COLO668 (cell line): ENCODE results near the gene SLC47A2.
"Not testable (repeated sequence)": the region's sequence is repeated elsewhere in the genome, so short reads cannot be mapped to it uniquely, and the experiment has no call there.

ENCODE experiments used
- DNase-seq: peaks from one replicate; lab custom pipeline; 2025; ENCODE audit not compliant: unreplicated experiment; lab: John Stamatoyannopoulos, UW

Gene SLC47A2

DNA sequence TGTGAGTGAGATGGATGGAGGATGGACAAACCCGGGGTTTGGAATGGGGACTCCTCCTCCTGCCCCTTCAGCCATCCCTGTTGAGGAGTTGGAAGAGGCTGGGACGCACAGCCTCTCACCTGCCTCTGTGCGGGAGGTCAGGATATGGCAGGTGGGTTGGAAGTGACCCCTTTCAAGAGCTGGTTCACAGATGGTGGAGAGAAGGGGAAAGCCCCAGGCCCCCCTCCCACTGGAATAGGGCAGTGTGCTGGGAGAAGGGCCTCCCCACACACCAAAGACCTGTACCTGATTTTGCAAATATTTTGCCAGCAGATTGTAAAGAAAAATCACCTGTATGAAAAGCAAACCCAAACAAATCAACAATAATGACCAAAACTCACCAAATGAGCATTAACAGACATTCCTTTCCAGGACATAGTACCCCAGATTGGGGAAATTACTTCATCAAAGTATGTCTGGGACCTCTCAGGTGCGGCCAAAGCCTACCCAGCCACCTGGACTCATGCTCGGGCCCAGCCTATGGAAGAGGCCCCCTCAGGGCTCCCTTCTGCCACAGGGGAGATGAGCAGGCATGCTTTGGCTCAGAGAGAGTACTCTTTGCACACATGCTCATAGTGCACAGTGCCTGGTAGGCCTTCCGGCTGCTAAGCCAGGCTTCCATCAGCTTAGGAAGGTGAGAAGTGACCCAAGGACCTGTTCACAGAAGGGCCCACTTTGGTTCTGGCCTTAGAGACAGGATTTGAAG, 7.8 kb downstream of the SLC47A2 start:
- DNase-seq: no peak

DNA sequence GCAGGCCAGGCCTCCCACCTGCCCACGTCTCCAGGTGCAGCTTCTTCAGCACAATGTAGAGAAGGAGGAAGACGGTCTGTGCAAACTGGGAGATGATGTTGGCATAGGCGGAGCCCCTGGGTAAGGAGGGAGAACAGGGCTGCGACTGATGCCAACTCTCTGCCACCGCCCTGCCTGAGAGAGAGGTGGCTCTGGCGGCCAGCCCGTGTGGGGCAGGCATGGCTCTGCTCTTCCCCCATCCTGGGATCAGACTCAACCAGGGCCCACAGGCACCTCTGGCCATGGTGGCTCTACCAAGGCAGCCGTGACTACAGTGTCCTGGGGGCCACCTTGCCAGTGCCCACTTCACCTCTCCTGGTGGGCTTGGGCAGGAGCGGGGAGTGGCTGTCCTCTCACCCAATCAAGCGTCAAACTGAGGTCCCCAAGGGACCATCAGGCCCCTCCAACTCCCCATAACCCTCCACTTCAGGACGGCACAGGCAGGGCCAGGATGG, 8.6 kb downstream of the SLC47A2 start:
- DNase-seq: no peak

DNA sequence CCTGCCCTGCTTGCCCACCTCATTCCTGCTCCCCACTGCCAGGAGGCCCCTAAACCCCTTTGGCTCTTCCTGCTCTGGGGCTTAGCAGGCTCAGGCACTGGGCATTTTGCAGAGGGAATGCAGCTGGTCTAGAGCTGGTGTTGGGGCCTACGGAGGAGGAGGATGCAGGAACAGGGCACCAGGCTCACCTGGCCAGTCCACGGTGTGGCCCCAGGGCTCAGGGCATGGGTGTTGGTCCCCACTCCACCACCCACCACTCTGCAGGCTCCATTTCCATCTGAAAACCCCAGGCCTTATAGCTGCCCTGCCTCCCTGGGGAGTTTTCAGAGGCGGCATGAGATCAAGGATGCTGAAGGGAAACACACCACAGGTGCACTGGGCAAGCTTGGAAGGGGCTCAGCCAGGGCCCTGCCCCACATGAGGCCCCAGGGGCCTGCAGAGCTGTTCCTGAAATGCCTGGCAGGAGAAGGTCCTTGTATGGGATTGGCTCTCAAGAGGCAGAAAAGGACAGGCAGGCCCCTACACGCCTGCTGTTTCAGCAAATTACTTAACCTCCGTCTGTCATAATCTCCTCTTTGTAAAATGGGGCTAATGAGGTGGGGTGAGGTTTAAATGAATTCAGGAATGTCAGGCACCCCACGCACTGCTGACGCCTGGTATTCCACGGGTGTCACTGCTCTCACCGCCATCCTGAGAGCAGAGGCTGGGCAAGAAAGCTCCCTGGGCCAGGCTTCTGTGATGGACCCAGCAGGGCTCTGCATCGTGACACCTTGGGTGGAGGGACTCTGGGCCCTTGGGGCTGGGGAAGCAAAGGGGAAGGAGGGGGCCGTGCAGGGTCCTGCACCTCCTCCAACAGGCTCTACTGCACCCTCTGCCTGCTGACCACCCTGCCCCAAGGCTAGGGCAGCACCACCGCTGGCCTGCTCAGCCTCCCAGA, 9.3 kb downstream of the SLC47A2 start:
- peak; percentile 23 for DNase-seq

DNA sequence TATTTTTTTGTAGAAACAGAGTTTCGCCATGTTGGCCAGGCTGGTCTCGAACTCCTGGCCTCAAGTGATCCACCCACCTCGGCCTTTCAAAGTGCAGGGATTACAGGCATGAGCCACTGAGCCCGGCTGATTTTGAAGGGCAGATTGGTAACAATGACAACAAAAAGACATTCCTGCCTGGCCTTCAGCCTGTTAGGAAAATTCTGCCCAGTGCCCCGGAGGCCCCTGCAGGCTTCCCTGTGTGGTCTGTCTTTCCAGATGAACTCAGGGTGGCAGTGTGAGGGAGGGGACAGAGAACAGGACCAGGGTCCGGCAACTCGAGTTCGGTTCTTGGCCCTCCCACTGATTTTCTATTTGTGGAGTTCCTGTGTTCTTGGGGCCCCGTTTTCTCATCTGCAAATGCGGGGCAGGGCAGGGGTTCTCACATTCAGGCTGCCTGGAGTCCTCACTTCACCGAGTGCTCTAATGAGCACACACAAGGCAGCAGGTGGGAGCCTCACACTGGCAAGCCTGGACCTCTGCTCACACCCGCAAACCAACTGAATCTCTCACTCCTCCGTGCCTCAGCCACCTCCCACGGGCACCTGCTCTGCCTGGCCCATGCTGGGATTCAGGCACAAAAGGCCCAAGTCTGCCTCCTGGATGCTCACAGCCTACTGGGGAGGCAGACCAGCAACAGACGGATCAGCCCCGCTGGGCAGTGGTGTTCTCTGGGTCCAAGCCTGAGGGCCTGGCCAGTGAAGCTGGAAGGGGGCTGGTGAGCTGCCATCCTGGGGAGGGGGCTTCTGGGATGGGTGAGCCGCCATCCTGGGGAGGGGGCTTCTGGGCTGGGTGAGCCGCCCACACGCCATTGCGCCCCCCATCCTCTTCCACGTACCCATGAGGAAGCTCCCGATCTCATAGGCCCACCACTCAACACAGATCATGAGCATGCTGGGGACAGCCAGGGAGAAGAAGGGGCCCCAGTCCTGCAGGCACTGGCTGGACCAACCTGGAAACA, 10.3 kb downstream of the SLC47A2 start:
- DNase-seq: no peak

DNA sequence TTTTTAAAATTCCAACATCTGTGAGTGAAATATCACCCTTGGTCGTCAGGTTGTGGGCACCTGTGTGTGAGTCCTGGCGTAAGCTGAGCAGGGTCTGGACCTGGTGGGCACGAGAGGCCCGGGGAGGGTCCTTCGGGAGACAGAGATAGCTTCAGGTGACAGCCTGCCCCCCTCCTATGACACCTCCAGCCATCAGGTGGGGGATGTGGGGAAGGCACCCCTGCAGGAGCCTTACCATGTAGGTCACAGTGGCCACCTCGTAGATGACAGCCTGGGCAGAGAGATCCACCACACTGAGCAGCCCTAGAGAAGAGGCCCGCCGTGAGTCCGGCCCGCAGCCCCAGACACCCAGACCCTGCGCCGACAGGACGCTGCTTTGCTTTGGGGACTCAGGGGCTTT, 11.2 kb downstream of the SLC47A2 start:
- no peak for DNase-seq

DNA sequence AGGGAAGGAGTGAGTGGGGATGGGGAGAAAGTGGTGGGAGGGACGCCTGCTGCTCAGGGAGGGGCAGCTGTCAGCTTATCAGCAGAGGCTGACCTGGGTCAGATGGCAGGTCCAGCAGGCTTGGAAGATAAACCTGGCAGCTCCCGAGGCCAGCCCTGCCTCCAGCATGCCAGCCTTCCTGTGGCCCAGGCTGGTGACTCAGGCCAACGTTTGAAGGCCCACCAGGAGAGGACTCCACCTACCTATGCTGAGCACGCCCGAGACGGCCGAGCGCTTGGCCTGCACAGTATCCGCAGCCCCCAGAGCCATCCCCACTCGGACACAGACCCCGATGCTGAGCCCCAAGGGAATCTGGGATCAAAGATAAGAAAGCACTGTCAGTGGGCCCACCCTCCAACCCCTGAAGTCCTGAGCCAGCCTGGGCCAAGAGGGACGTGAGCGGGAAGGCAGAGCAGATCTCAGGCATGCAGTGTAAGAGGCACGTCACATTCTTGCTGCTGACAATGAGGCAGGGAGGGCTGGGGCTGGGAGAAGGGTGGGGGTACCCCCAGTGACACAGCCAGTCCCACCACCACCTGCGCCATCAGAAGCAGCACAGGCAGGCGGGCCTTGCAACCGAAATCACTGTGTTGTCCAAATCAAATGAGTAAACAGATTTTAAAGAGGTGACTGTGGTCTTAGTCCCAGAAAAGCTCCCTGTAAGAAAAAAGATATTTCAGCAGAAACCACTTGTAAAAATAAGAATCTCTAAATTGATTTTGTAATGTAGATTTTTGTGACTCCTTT, 12.4 kb downstream of the SLC47A2 start:
- DNase-seq: no peak

DNA sequence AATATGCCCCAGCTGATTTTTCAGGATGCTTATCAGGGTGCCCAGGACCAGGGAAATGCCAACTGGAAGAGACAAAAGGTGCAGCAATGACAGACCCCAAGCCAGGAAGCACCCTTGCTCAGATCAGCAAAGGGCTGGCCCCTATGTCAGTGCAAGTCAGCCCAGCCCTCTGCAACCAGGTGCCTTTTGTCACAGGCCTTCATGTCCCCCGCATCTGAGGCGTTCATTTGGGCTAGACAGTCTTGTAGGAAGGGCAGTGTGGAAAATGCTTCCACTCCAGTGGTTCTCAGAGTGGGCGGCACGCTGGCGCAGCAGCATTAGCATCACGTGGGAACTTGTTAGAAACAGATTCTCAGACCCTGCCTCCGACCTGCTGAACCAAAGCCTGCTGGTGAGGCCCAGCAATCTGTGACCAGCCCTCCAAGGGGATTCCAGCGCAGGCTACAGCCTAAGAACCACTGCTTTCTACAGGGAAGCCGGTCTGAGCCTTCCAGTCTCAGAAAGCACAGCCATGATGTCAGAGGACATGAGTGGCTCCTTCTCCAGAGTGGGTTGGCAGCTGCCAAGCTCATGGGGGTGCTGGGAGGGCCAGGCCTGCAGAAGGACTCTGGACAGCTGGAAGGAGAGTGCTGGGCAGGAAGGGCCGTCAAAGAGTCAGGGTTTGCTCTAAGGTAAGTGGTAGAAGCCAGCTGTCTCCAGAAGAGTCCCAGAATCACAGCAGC, 13.1 kb downstream of the SLC47A2 start:
- DNase-seq: no peak

DNA sequence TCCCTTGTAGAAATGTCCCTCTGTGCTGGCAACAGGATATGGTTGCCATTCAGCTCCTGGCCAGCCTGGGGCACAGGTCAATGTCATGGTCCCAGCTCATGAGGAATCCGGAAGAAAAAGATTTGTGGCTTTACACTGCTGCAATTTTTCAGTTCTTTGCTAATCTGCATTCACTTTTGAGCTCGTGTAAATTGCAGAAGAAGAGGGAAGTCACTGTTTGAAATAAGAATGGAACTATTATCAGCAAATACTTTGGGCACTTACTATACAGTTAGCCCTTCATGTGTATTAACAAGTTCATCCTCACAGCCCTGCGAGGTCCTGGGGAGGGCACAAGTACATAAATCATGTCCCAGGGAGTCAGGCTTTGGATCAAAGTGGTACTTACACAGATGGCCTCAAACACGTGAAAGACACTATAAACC, 14.2 kb downstream of the SLC47A2 start:
- no peak for DNase-seq

DNA sequence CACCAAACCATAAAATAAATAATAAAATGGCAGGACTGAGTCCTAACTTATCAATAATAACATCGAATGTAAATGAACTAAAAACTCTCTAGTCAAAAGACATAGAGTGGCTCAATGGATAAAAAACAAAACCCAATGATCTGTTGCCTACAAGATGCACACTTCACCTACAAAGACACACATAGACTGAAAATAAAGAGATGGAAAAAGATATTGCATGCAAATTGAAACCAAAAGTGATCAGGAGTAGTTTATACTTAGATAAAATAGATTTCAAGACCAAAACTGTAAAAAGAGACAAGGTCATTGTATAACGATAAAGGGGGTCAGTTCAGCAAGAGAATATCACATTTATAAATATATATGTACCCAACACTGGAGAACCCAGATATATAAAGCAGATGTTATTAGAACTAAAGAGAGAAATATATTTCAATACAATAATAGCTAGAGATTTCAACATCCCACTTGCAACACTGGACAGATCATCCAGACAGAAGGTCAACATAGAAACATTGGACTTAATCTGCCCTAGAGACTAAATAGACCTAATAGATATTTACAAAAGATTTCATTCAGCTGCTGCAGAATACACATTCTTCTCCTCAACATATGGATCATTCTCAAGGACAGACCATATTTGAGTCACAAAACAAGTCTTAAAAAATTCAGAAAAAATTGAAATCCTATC, 29.8 kb downstream of the SLC47A2 start:
- no peak for DNase-seq

DNA sequence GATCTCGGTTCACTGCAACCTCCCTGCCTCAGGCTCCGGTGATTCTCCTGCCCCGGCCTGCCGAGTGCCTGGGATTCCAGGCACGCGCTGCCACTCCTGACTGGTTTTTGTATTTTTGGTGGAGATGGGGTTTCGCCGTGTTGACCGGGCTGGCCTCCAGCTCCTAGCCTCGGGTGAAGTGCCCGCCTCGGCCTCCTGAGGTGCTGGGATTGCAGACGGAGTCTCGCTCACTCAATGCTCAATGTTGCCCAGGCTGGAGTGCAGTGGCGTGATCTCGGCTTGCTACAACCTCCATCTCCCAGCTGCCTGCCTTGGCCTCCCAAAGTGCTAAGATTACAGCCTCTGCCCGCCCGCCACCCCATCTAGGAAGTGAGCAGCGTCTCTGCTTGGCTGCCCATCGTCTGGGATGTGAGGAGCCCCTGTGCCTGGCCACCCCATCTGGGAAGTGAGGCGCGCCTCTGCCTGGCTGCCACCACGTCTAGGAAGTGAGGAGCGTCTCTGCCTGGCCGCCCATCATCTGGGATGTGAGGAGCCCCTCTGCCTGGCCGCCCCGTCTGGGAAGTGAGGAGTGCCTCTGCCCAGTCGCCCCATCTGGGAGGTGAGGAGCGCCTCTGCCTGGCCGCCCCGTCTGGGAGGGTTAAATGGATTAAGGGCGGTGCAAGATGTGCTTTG, 31.3 kb downstream of the SLC47A2 start:
- DNase-seq: not testable (repeated sequence)

DNA sequence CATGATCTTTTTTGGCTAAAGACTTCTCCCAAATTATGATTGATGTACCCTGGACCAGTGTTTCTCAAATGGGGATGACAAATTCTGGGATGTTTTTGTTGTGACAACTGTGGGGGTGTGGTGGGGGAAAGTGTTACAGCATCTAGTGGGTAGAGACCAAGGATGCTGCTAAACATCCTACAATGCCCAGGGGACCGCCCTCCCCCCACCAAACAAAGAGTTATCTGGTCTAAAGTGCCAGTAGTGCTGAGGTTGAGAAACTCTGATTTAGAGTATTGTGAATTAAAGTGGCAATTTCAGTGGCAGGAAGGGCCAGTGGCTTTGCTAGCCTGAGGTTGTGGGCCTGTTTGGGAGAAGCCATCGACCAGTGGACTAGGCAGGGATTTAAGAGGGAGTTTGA, 33.3 kb downstream of the SLC47A2 start:
- DNase-seq: no peak

DNA sequence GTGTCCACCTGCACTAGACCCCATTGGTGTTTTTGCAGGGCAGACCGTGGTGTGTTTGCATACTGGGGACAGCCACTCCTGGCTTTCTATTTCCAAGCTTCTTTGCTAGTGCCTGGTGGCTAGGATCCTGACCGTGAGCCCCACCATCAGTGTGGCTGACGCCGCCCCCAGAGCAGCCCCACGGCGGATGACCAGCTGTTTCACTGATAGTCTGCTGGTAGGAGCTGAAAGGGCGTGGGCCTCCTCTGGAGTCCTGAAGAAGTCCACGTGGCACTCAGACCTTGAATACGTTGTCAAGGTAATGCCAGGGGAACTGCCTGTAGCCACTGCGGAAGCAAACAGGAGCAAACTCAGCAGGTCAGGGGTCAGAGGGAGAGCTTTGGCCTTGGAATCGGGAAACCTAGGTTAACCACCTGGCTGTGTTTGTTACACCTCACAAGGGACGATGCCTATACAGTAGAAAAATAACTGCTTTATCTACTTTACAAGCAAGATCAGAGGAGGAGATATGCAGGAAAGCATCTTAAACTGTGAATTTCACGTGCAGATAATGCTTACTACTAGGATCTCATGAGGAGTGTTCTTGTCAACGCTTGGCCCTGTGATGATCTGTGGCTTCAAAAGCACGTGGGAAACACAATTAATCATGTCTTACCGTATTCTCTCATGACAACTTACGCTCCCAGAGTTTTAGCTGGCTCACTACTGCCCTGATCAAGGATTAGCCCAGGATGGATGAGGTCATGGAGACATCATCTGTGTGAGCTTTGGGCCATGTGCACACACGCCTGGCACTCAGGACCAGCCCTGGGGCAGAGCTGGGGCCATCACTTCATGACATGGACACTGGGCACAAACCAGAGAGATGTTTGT, 37.6 kb downstream of the SLC47A2 start:
- no peak for DNase-seq

DNA sequence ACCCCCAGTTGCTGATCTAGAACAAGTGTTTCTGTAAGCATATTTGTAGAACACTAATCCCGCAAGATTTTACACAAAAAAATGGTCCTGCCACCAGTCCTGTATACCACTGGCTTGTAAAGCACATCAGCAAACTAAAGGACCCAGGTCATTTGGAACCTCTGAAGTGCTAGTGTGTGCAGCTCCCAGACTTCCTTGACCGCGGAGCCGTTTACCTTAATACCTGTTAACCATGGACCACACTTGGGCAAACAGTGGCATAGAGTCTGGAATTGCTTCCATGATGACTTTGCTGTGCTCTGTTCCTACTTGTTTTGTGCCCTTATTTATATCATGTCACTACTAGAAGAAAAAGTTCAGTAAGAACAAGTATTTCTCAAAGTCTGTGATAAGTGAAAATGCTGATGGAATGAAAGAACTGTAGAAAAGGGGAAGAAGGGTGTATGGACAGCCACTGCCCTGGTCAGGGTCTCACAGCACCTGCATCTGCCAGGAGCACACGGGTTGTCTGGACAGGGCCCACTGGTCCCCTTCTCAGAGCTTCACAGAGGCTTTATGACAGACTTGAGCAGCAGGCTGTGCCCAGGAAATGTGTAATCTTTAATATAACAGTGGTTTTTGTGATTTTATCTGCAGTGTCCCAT, 38.5 kb downstream of the SLC47A2 start:
- no peak for DNase-seq

DNA sequence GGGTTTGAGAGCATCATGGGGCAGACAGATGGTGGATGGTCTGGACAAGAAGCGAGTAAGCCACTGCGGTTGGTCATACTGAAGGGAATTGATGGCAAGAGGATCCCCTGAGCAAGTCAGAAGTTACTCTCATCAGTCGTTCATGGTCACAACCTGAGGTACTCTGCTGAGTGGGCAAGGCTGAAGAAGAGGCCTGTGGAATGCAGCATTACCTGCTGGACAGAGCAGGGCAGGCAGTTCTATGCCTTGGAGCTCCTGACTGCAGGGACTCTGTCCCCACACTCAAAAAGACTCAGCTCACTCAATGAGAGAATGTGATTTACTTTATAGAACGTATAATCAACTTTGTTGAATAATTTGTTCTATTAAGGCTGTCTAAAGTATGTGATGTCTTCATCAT, 39.5 kb downstream of the SLC47A2 start:
- no peak for DNase-seq

DNA sequence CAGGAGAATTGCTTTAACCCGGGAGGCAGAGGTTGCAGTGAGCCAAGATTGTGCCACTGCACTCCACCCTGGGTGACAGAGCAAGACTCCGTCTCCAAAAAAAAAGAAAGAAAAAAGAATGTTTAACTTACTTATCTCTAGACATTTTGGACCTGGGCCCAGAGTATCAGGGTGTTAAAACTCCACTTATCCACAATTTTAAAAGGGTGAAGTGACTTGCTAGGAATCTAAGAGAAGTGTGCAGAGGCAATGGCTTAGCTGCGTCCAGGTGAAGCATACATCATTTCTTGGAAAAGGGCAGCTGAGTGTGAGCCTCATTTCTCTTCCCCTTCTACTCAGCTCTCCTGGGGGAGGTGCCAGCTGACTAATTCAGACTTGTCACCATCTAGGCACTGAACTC, 42.8 kb downstream of the SLC47A2 start:
- no peak for DNase-seq

DNA sequence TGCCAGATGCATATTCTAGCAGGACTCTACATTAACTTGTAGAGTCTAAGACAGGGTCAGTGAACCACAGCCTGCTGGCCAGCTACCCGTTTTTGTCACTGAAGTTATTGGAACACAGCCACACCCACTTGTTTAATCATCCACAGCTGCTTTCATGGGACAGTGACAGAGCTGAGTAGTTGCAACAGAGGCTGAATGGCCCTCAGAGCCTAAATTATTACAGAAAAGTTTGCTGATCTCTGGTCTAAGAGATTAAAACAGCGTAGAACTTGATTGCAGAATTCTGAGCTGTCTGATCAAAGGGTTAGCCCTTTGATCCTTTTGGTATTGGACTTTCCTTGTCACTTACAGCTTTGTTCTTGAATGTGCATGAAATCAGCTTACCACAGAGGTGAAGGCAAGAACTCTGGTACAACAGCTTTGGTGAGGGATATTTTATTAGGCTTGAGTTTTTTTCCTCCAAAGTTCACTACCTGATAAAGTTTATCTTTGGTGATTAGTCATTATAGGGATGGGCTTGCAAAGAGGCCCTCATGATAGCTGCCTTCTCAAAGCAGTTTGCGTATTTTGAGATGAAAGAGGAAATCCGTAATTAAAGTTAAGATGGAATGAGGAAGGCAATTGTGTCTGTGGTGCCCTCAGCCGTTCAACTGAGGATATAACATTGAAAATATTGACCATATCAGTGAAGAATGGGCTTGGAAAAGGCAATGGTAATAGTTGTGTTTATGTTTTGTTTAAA, 44.2 kb downstream of the SLC47A2 start:
- DNase-seq: no peak
